ENCODE results near the gene CDKAL1. TPM values are rescaled to one million over a fixed set of nuclear protein-coding genes. Genes with fewer than 3 reads are reported as not detected.

Gene CDKAL1
- total and polyA plus RNA-seq, 2 of the 8 experiments (the other 6 are each of a cell fraction or from before 2014, with no cell fraction given) = 8.4 to 24.6 TPM

GRCh38 chr6:21201637-21202350 lies 667.5 kb downstream of the CDKAL1 start (continued):
- TF ChIP-seq SIN3A (conservative IDR thresholded peaks at IDR 0.05 in 1 of 2, IDR thresholded peaks at IDR 0.05 in 1 of 2; ENCODE audit: low read depth in 1 of 2, low read length in 2 of 2) = no peak
- no peak for TF ChIP-seq RBBP5 (IDR thresholded peaks at IDR 0.05; ENCODE audit: borderline replicate concordance, low read depth, low read length)
- no peak for TF ChIP-seq E2F6 (IDR thresholded peaks at IDR 0.05)
- TF ChIP-seq BCL11A (IDR thresholded peaks at IDR 0.05; ENCODE audit: low read depth in 2 of 2, low read length in 2 of 2) = no peak

All from H1 (cell line).